Inflammatory macrophage (primary cell): ENCODE measurements around the gene CNOT4.
"Not testable (repeated sequence)": the region's sequence is repeated elsewhere in the genome, so short reads cannot be mapped to it uniquely, and the experiment has no call there.

ENCODE experiments used
- DNase-seq, 2 donors: peaks; one replicate each; pipeline ENCODE4 v3.0.0-alpha.2; 2020 to 2022

The CNOT4 gene

GRCh38 chr7:135320953-135321352 lies 188.9 kb downstream of the CNOT4 start:
- DNase-seq = not testable (repeated sequence)

- peak; percentile 8 to 28 for DNase-seq
These were observed 189.6 kb downstream of the CNOT4 start for GRCh38 chr7:135320268-135320667.

- no peak for DNase-seq
These were observed 192.1 kb downstream of the CNOT4 start for GRCh38 chr7:135317676-135318325.

GRCh38 chr7:135316648-135317313 lies 193.1 kb downstream of the CNOT4 start:
- DNase-seq = no peak

GRCh38 chr7:135313971-135314370 lies 195.9 kb downstream of the CNOT4 start:
- DNase-seq = no peak
